IPS-NIHi7 (cell line): Measurements from ENCODE around the gene GRP.
"Not testable (repeated sequence)": the region's sequence is repeated elsewhere in the genome, so short reads cannot be mapped to it uniquely, and the experiment has no call there.

Experiments used
- DNase-seq: peaks from one replicate; pipeline ENCODE4 v3.0.0; 2012; ENCODE audit warnings: mixed read lengths; ENCODE audit errors: extremely low spot score

The GRP gene

GRCh38 chr18:59229191-59229590 lies 9.2 kb downstream of the GRP start:
- no peak for DNase-seq

- no peak for DNase-seq
Measured at GRCh38 chr18:59229701-59230443, 9.9 kb downstream of the GRP start.

DNA sequence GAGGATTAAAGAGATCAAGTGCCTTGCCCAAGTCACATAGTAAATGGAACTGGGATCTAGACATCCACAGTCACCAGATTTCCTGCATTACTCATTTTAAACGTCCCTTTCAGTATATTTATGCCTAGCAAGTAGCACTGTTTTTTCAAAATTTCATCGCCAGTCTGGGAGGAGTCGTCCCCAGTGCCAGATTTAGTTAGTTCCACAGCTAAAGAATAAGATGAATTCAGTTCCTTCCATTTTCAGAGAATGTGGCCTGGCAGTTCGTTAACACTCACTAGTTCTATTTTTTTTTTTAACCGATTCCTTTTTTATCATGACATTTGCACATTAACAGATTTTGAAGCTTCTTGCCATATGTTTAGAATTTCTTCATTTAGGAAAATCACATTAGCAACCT lies 11.2 kb downstream of the GRP start:
- DNase-seq: no peak

- DNase-seq: no peak
Measured at GRCh38 chr18:59231877-59232276, 11.9 kb downstream of the GRP start.

GRCh38 chr18:59232309-59233016 lies 12.5 kb downstream of the GRP start:
- peak; percentile 54 for DNase-seq

- no peak for DNase-seq
Measured at GRCh38 chr18:59233017-59233410, 13.1 kb downstream of the GRP start.

GRCh38 chr18:59238385-59238784 lies 18.4 kb downstream of the GRP start:
- no peak for DNase-seq

DNA sequence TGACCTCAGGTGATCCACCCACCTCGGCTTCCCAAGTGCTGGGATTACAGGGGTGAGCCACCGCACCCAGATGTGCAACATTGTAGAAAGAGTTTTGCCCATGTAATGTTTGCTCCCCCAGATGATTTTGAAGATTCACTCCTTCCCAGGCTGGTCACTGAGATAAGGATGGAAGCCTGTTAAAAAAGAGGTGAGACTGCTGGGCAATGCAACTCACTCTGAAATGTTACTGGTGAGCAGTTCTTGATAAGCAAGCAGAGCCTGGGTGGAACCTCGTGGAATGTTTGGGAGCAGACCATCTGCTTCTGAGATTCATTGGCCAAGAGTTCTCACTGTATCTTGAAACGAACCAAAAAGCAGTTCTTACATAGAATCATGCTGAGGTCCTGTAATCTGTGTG lies 19.7 kb downstream of the GRP start:
- no peak for DNase-seq

DNA sequence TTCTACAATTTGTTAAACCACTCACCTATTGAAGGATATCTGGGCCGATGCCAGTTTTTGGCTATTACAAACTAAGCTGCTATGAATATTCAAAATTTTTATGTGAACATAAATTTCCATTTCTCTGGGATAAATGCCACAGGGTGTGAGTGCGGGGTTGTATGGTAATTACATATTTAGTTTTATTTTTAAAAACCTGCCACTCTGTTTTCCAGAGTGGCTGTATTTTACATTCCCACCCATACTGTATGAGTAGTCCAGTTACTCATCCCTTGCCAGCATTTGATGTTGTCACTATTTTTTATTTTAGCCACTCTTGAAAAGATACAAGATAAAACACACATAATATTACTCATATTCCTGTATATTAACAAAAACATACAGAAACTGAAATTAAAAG lies 22.9 kb downstream of the GRP start:
- DNase-seq: no peak

GRCh38 chr18:59246796-59247195 lies 26.8 kb downstream of the GRP start:
- DNase-seq: no peak

DNA sequence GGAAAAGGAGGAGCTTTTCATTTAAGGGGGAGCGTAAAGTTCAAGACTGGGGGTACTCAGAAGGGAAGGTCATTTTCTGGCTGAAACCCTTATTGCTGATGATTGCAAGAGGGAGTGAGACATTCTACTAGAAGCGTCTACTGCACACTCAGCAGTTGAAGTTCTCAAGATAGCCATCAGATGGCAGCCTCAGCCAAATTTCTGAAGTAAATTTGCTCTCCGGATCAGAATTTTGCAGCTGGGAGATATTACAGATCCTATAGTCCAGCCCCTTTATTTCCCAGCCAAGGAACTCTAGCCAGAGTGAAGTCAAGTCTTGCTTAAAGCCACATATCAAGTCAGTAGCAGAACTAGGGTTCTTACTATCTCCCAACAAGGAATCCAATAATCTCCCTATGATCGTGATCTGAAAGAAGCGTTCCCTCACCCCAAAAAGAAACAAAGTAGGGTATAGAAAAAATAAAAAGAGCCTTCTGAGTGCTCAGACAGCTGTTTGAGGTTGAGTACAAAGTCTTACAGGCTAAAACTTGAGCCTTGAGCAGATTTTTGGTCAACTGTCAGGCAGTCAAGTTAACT lies 29.3 kb downstream of the GRP start:
- peak; percentile 66 for DNase-seq

- DNase-seq: not testable (repeated sequence)
Measured at GRCh38 chr18:59255491-59255890, 35.5 kb downstream of the GRP start.

- not testable (repeated sequence) for DNase-seq
Measured at GRCh38 chr18:59261842-59262241, 41.9 kb downstream of the GRP start.

DNA sequence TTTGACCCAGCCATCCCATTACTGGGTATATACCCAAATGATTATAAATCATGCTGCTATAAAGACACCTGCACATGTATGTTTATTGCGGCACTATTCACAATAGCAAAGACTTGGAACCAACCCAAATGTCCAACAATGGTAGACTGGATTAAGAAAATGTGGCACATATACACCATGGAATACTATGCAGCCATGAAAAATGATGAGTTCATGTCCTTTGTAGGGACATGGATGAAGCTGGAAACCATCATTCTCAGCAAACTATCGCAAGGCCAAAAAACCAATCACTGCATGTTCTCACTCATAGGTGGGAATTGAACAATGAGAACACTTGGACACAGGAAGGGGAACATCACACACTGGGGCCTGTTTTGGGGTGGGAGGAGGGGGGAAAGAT lies 42.3 kb downstream of the GRP start:
- DNase-seq: not testable (repeated sequence)

- no peak for DNase-seq
Measured at GRCh38 chr18:59263661-59264060, 43.7 kb downstream of the GRP start.

DNA sequence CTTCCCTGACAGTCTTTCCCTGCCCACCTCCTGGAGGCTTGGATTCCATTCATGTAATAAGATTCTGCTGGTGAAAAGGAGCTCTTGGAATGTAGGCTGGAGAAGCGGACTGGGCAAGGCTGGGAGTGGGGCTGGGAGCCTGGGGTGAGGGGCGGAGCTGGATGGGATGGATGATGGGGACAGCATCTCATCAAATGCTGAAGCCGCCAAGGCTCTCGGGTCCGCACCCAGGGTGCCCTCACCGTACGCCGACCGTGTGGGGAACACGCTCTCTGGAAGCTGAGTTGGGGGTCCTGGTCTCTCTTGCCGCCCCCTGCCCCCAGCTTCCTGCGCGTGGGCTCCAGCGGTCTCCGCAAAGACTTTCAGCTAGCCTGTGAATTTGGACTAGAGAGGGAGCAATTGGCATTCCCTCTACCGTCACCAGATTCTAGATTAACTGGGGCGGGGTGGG lies 44.2 kb downstream of the GRP start:
- peak; percentile 61 for DNase-seq

DNA sequence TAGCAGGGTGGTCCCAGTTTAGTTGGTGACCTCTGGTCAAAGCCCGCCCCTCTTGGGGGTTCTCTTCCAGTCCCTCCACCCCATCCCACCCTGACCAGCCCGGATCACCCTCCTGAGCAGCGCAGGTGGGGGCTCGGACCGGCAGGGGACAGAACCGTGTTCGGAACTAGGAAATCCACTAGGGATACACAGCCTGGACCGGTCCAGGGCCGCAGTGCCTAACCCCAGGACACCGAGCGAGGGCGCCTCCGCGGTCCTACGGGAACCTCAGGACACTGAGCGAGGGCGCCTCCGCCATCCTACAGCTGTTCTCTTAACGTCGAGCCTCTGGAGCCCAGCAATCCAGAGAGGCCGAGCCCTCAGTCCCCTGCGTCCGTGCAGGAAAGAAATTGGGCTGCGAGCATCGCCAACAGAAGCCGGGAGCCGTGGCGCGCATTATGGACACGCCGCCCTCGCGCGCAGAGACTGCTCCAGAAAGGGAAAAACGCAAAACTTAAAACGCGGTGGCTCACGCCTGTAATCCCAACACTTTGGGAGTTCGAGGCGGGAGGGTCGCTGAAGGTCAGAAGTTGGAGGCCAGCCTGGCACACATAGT lies 44.8 kb downstream of the GRP start:
- DNase-seq: no peak

DNA sequence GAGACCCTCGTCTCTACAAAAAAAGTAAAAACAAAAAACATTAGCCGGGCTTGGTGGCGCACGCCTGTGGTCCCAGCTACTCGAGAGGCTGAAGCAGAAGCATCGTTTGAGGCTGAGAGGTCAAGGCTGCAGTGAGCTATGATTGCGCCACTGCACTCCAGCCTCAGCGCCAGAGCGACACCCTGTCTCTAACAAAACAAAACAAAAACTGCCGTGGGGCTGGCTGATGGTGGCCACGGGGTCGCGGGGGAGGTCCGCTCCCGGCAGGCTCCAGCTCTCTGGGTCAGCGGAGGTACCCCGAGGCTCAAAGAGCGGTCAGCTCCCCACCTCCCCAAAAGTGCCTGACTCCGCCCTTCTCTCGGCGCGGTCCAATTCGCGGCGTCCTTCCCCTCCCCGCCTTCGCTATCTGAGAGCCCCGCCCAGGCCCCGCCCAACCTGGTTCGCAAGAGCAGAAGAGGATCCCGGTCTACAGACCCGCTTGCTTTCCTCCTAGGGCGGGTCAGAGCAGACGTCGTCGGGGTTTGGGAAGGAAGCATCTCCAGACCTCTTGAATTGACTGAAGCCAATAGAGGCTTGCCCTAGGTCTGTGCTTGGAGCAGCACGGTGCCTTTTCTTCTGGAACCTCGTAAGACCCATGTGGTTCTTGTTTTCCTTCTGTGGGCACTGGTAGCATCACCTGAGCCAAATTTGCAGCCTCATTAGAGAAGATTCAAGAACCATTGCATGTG lies 45.5 kb downstream of the GRP start:
- DNase-seq: peak; percentile 86

- DNase-seq: no peak
Measured at GRCh38 chr18:59265974-59266369, 46.0 kb downstream of the GRP start.

GRCh38 chr18:59266459-59266858 lies 46.5 kb downstream of the GRP start:
- DNase-seq: no peak

GRCh38 chr18:59266886-59267502 lies 47.0 kb downstream of the GRP start:
- DNase-seq: no peak
